GM12878 (cell line): Measurements from ENCODE around the gene HIKESHI.

Source experiments
- CHD2 ChIP-seq: IDR thresholded peaks from 2 replicates; pipeline ENCODE4 v1.6.1; 2011; ENCODE audit warnings: low read depth, low read length, improper control_type of control experiment, borderline replicate concordance
- CTCF ChIP-seq, 3 experiments: IDR thresholded peaks in 2 of 3; conservative IDR thresholded peaks in 1 of 3; 2 replicates each; pipeline ENCODE4 v1.5.1; 2011; ENCODE audit warnings: low read depth in 3 of 3, low read length in 3 of 3, mild to moderate bottlenecking in 3 of 3, control low read depth in 2 of 3, moderate library complexity in 2 of 3, inconsistent platforms in 1 of 3, mixed read lengths in 1 of 3; ENCODE audit not compliant: control insufficient read depth in 2 of 3, insufficient read depth in 1 of 3; ENCODE audit errors: extremely low read depth in 1 of 3
- NFYB ChIP-seq: IDR thresholded peaks from 2 replicates; pipeline ENCODE4 v1.6.1; 2011; ENCODE audit warnings: low read depth, mild to moderate bottlenecking, low read length, improper control_type of control experiment, moderate library complexity; ENCODE audit not compliant: insufficient read depth
- TF ChIP-seq, protein P1 (sequence below): IDR thresholded peaks from 2 replicates; pipeline ENCODE4 v1.6.1; 2012; ENCODE audit warnings: low read depth, low read length, improper control_type of control experiment
- TF ChIP-seq, protein P2 (sequence below): fragments of 450-650 bp; IDR thresholded peaks from 2 replicates; pipeline ENCODE4 v1.6.1; 2017; ENCODE audit warnings: antibody characterized with exemption, mild to moderate bottlenecking, moderate library complexity

DNA sequence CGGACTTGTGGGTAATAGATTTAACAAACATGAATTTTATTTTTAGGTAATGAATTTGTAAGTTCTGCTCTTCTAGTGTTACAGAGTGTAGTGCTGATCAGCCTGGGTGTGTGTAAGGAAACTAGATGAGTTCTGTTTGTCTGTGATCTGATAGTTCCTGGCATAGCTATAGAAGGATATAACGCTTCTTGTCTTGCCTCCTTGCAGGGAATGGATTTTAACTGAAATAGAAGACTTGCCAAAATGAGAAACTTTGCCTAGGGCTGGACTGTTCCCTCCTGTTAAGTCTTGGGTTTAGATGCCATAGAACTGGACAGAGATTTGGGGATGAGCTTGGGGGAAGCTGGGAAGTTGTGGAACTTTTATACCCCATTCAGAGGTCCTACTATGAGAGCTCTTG is 84.2 kb downstream of the HIKESHI start:
- no peak for TF ChIP-seq CTCF (IDR thresholded peaks at IDR 0.05 in 2 of 3, conservative IDR thresholded peaks at IDR 0.05 in 1 of 3; ENCODE audit: control insufficient read depth in 2 of 3, extremely low read depth in 1 of 3, insufficient read depth in 1 of 3, low read depth in 3 of 3, low read length in 3 of 3)
- TF ChIP-seq NFYB, result no peak
- TF ChIP-seq, protein P1, sequence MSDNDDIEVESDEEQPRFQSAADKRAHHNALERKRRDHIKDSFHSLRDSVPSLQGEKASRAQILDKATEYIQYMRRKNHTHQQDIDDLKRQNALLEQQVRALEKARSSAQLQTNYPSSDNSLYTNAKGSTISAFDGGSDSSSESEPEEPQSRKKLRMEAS, result no peak
- no peak for TF ChIP-seq CHD2
- TF ChIP-seq, protein P2, sequence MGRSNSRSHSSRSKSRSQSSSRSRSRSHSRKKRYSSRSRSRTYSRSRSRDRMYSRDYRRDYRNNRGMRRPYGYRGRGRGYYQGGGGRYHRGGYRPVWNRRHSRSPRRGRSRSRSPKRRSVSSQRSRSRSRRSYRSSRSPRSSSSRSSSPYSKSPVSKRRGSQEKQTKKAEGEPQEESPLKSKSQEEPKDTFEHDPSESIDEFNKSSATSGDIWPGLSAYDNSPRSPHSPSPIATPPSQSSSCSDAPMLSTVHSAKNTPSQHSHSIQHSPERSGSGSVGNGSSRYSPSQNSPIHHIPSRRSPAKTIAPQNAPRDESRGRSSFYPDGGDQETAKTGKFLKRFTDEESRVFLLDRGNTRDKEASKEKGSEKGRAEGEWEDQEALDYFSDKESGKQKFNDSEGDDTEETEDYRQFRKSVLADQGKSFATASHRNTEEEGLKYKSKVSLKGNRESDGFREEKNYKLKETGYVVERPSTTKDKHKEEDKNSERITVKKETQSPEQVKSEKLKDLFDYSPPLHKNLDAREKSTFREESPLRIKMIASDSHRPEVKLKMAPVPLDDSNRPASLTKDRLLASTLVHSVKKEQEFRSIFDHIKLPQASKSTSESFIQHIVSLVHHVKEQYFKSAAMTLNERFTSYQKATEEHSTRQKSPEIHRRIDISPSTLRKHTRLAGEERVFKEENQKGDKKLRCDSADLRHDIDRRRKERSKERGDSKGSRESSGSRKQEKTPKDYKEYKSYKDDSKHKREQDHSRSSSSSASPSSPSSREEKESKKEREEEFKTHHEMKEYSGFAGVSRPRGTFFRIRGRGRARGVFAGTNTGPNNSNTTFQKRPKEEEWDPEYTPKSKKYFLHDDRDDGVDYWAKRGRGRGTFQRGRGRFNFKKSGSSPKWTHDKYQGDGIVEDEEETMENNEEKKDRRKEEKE, result no peak
